Fibroblast of pulmonary artery (primary cell): ENCODE results near the gene IDS.
"Not testable (repeated sequence)": the region's sequence is repeated elsewhere in the genome, so short reads cannot be mapped to it uniquely, and the experiment has no call there.

Experiments used
- DNase-seq: peaks from one replicate; pipeline ENCODE4 v3.0.0-alpha.2; 2010; ENCODE audit warnings: low read depth
- H3K4me3 ChIP-seq: replicated peaks from 2 replicates; pipeline ENCODE4 v1.5.1; 2011; ENCODE audit warnings: low read depth, mild to moderate bottlenecking, control low read depth, low read length, moderate library complexity
- TF ChIP-seq, protein P1 (sequence below): IDR thresholded peaks from 2 replicates; pipeline ENCODE4 v1.5.1; 2011; ENCODE audit warnings: mild to moderate bottlenecking, control low read depth, low read length, inconsistent platforms; ENCODE audit errors: missing control alignments

Gene IDS

DNA sequence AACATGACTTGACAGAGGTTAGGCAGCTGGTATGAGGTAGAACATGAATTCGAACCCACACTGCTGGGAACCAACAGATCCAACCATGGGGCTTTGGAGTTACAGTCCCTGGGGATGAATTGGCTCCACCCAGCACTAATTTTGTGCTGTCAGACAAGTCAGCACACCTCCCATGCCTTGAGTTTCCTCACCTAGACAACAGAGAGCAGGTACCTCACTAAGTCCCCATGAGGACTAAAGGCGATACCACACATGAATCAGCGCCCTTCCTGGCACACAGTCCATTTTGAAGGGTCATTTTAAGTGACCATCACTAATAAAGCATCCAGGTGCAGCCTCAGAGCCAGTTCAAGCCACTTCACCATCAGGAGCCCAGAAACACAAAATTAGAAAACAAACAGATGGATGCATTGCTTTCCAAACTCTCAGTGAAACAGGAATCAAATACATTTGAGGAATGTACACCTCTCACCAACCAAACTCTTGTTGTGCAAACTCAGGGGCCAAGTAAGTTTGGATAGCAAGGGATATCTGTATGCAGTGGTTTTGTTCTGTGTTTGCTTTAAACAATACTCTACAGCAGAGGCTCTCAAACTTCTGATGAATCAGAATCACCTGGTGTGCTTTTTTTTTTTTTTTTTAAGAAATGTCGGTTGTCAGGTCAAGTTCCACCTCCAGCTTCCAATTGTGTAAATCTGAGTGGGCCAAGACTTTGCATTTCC is 10.1 kb downstream of the IDS start:
- TF ChIP-seq, protein P1, sequence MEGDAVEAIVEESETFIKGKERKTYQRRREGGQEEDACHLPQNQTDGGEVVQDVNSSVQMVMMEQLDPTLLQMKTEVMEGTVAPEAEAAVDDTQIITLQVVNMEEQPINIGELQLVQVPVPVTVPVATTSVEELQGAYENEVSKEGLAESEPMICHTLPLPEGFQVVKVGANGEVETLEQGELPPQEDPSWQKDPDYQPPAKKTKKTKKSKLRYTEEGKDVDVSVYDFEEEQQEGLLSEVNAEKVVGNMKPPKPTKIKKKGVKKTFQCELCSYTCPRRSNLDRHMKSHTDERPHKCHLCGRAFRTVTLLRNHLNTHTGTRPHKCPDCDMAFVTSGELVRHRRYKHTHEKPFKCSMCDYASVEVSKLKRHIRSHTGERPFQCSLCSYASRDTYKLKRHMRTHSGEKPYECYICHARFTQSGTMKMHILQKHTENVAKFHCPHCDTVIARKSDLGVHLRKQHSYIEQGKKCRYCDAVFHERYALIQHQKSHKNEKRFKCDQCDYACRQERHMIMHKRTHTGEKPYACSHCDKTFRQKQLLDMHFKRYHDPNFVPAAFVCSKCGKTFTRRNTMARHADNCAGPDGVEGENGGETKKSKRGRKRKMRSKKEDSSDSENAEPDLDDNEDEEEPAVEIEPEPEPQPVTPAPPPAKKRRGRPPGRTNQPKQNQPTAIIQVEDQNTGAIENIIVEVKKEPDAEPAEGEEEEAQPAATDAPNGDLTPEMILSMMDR = no peak
- H3K4me3 ChIP-seq = no peak overlapping the region
- no peak for DNase-seq

DNA sequence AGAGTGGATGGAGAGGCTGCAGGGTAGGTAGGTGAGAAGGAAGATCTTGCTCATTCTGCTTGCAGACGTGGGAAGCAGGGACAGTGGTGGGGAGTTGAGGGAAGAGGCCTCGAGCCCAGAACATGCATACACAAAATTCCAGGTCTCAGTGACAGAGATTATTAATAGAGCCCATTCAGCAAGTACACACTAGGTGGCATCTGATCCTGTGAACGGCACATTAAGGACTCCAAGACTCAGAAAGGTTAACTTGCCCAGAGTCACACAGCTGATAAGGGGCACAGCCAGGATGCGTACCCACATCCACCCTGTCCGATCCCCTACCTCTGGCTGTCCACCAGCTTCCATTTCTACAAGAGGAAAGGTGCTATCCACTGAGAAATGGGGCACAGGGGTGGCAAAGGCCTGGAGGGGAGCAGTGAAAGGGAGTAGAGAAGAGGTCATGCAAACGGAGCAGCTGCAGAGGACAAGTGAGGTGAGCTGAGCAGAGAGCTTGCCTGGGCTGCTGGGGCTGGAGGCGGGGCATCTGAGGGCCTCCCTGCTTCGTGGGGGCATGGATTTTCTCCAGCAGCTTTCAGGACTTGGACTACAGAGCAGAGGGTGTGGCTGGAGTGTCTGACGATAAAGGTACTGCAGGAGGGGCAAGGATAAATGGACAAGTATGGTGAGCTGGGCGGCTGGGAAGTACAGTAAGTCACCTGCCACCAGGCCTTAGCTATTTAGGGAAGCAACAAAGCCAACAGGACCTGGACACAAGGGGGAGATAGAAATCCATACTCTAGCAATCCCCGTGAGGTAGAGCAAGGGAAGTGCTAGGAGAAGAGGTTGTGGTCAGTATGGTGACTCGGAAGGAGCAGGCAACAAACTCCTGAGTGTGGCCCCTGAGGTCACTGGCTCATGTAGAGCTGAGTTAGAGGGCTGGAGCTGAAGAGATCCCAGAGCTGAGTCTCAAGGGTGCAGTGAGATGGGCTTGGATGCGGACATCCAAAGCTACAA is 11.2 kb downstream of the IDS start:
- DNase-seq = no peak
- TF ChIP-seq, protein P1 = no peak
- H3K4me3 ChIP-seq = no peak overlapping the region

DNA sequence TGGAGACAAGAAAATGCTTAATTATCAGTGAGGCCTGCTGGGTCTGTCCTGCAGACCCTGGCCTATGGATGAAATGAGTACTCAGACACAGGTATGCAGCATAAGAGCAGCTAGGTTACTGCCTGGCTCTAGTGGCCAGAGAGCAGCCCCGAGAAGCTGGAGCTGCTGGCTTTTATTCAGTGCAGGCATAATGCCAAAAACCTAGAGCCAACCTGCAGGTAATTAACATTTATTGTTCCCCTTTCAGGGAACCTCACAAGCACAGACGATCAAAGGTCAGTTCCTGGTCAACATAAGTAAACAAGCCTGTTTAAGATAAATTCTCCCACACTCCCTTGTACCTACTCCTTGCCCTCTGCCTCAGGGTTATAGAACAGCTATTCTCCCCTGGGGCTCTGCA is 13.3 kb downstream of the IDS start:
- DNase-seq = no peak
- no peak overlapping the region for H3K4me3 ChIP-seq
- TF ChIP-seq, protein P1 = no peak

DNA sequence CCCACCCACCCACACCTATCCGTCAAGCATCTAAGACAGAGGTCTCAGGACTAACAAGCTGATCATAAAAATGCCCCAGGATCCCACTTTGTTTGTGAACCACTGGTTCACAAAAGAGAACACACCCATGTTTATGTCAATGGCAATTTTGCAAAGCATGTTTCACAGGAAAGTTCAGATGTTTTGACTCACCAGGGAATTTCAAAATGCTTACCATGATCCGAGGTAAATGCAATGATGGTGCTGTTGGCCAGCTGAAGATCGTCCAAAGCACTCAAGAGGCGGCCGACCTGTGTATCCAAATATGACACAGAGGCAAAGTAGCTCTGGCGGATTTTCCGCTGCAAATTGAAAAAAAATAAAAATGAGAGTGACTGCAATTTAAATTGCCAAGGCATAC is 15.0 kb downstream of the IDS start:
- TF ChIP-seq, protein P1 = no peak
- DNase-seq = no peak
- H3K4me3 ChIP-seq = no peak overlapping the region

DNA sequence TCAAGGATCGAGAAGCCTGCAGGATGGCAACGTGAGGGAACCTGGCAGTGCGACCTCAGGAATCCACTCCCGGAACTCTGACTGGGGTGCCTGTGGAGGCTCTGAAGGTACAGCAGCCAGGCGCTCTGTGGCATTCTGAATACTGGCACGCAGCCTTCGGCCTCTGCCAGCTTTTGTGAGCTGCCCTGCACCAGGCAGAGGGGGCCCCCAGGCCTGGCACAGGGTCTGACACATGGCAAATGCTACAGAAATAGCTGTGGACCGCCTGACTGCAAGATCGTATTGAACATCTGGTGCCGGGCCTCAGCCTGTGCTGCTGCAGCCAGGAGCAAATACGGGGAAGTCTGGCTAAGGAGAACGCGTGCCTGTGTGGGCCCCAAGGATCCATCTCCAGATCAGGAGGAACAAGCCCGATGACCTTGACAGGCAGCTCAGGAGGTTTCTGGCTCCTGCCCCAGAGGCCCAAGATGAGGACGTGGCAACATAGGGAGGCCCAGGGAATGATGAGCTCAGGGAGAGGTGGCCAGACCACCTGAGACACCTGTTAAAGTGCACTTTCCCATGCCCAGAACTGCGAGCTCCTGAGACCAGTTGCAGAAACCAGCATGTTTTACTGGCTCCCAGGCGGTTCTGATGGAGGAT is 16.6 kb downstream of the IDS start:
- H3K4me3 ChIP-seq, DNase-seq: not testable (repeated sequence)

- H3K4me3 ChIP-seq, DNase-seq: not testable (repeated sequence)
These were observed 17.1 kb downstream of the IDS start for GRCh38 chrX:149488008-149488407.

- TF ChIP-seq, protein P1 = peak; percentile 29
- DNase-seq = no peak
- no peak overlapping the region for H3K4me3 ChIP-seq
These were observed 17.8 kb downstream of the IDS start for GRCh38 chrX:149487292-149487691.
